HEK293T (cell line): Measurements from ENCODE around the gene LASP1.

Experiments
- ARNT ChIP-seq: fragments of 450-650 bp; IDR thresholded peaks from 2 replicates; pipeline ENCODE4 v1.6.1; 2017; ENCODE audit warnings: mild to moderate bottlenecking
- BHLHE40 ChIP-seq: fragments of 450-650 bp; IDR thresholded peaks from 2 replicates; pipeline ENCODE4 v1.6.1; 2016; ENCODE audit warnings: mild to moderate bottlenecking, moderate library complexity, borderline replicate concordance
- L3MBTL2 ChIP-seq: fragments of 450-650 bp; conservative IDR thresholded peaks from 2 replicates; pipeline ENCODE4 v1.6.1; 2016; ENCODE audit warnings: mild to moderate bottlenecking
- SP1 ChIP-seq: fragments of 450-650 bp; IDR thresholded peaks from 2 replicates; pipeline ENCODE4 v1.6.1; 2017
- SUZ12 ChIP-seq: fragments of 450-650 bp; IDR thresholded peaks from 2 replicates; pipeline ENCODE4 v1.6.1; 2016; ENCODE audit warnings: mild to moderate bottlenecking

GRCh38 chr17:38916771-38917170, 46.9 kb downstream of the LASP1 start:
- TF ChIP-seq SUZ12 (no peak), SP1 (no peak), L3MBTL2 (no peak), BHLHE40 (no peak), ARNT (no peak)
